Retina (tissue), 1 donor: ENCODE results near the gene PRDM16.
"Not testable (repeated sequence)": the region's sequence is repeated elsewhere in the genome, so short reads cannot be mapped to it uniquely, and the experiment has no call there.

Experiments used
- DNase-seq: peaks from one replicate; pipeline ENCODE4 v3.0.0-alpha.2; 2016

Gene PRDM16

GRCh38 chr1:3084726-3085125 is 15.7 kb downstream of the PRDM16 start:
- DNase-seq = no peak

GRCh38 chr1:3085721-3086120 is 16.7 kb downstream of the PRDM16 start:
- DNase-seq = no peak

GRCh38 chr1:3086272-3086974 is 17.4 kb downstream of the PRDM16 start:
- DNase-seq = no peak

GRCh38 chr1:3087049-3087448 is 18.0 kb downstream of the PRDM16 start:
- DNase-seq = no peak

- not testable (repeated sequence) for DNase-seq
Measured at GRCh38 chr1:3087946-3088668, 19.1 kb downstream of the PRDM16 start.

- DNase-seq = no peak
Measured at GRCh38 chr1:3089490-3089889, 20.5 kb downstream of the PRDM16 start.

- no peak for DNase-seq
Measured at GRCh38 chr1:3091334-3091733, 22.3 kb downstream of the PRDM16 start.

GRCh38 chr1:3092530-3092929 is 23.5 kb downstream of the PRDM16 start:
- DNase-seq = no peak

GRCh38 chr1:3093898-3094626 is 25.1 kb downstream of the PRDM16 start:
- DNase-seq = no peak

GRCh38 chr1:3094863-3095780 is 26.1 kb downstream of the PRDM16 start:
- no peak for DNase-seq

- DNase-seq = no peak
Measured at GRCh38 chr1:3096345-3096744, 27.3 kb downstream of the PRDM16 start.

- DNase-seq = no peak
Measured at GRCh38 chr1:3097231-3097630, 28.2 kb downstream of the PRDM16 start.

- DNase-seq = no peak
Measured at GRCh38 chr1:3097861-3098260, 28.9 kb downstream of the PRDM16 start.

GRCh38 chr1:3099861-3100260 is 30.9 kb downstream of the PRDM16 start:
- no peak for DNase-seq

- DNase-seq = no peak
Measured at GRCh38 chr1:3101124-3101939, 32.3 kb downstream of the PRDM16 start.

- DNase-seq = no peak
Measured at GRCh38 chr1:3102641-3103040, 33.6 kb downstream of the PRDM16 start.

GRCh38 chr1:3103967-3104677 is 35.1 kb downstream of the PRDM16 start:
- DNase-seq = no peak

- peak; percentile 85 for DNase-seq
Measured at GRCh38 chr1:3105167-3105863, 36.3 kb downstream of the PRDM16 start.

- no peak for DNase-seq
Measured at GRCh38 chr1:3106216-3106615, 37.2 kb downstream of the PRDM16 start.

GRCh38 chr1:3107201-3107600 is 38.2 kb downstream of the PRDM16 start:
- no peak for DNase-seq

- DNase-seq = no peak
Measured at GRCh38 chr1:3109355-3109754, 40.4 kb downstream of the PRDM16 start.
